Head of caudate nucleus (tissue), 42 donors: ENCODE measurements around the gene GARIN5A.
A peak's percentile ranks its signal among the peaks of the same experiment; 100 is the strongest.

Source experiments
- DNase-seq, 42 donors: peaks; one replicate each; pipeline versions ENCODE4 v3.0.0 to v3.0.0-alpha.2; 2020 to 2021; ENCODE audit warnings: mixed read lengths in 7 of 42
- intact Hi-C: fragments of 100-400 bp; cut with DNase I; formaldehyde crosslinking; loops from one replicate; pipeline ENCODE4 v1.15.0; 2022

GARIN5A gene

DNA sequence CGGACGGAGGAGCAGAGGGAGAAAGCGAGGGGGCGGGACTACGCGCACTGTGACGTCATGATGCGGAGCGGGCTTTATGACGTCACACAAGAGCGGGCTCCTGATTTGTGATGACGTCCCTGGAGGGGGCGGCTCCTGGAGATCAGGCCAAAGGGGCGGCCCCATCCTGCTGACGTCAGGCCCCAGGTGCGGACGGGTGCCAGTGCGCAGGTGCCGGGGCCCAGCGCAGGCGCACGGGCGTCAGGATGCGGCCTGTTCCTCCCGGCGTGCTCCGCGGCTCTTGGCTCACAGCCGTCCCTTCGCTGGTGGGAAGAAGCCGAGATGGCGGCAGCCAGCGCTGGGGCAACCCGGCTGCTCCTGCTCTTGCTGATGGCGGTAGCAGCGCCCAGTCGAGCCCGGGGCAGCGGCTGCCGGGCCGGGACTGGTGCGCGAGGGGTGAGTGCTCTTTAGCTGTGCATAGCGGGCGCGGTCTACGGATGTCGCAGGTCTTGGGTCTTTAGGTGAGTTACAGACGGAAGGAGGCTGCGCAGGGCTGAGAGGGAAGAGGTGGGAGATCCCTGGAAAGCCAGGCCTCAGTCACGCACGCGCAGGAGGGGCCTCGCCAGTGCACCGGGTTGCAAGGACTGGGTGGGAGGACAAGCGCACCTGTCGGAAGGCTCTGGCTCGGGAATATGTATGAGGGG lies at the start of gene GARIN5A, which contains the start of gene EMC10:
Gene GARIN5A, minus strand, starts transcription at position 625 of the 683 bp plus-strand sequence. Its CDS starts 460 bp downstream, at position 165.
Gene EMC10, plus strand, starts transcription at position 284 of the 683 bp plus-strand sequence. Its CDS starts 38 bp downstream, at position 322.
- peak; percentile 79 to 95 (median 90) for DNase-seq
- intact Hi-C loops, result loop anchor here (2.0 to 5.0 kb wide), 2 partner anchors 34 to 94 kb away; partner anchors contain the start of genes JOSD2 and POLD1

DNA sequence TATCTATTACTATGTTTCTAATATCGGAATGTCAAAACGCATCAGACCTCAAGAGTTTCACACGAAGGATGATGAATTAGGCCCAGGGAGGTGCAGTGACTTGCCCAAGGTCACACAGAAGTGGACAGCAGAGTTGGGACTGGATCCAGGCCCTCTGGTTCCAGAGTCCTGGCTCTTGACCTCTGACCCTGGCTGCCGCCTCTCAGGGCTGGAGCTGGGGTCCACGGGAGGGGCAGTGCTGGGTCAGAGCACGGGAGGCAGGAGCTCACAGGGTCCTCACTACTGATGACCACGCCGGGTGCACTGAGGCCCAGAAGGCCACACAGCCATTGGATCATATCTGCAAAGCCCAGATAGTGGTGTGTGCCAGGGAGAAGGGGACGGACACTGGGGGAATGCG lies 46.2 kb upstream of the GARIN5A start:
- intact Hi-C loops, result no loop called here
- no peak for DNase-seq

DNA sequence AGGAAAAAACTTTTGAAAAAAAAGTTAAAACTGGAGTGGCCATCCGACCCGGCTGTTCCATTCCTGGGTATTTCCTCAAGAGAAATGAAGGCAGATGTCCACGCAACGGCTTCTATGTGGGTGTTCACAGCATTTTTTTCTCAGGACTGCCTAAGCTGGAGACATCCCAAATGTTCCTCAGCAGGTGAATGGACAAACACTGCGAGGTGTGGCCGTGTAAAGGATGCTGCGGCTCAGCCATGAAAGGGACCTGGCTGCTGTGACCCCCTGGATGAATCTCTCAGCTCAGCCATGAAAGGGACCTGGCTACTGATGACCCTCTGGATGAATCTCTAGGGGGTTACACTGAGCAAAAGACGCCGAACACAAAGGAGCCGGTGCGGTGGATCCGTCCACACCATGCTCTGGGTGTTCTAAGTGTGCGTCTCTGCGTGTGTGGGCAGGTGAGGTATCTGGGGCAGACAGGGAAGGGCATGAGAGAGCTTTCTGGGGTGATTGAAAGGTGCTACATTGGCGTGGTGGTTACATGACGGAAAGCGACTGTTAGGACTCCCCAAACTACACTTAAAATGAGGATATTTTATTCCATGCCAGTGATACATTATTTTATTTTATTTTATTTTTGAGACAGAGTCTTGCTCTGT lies 44.3 kb upstream of the GARIN5A start:
- intact Hi-C loops, result no loop called here

DNA sequence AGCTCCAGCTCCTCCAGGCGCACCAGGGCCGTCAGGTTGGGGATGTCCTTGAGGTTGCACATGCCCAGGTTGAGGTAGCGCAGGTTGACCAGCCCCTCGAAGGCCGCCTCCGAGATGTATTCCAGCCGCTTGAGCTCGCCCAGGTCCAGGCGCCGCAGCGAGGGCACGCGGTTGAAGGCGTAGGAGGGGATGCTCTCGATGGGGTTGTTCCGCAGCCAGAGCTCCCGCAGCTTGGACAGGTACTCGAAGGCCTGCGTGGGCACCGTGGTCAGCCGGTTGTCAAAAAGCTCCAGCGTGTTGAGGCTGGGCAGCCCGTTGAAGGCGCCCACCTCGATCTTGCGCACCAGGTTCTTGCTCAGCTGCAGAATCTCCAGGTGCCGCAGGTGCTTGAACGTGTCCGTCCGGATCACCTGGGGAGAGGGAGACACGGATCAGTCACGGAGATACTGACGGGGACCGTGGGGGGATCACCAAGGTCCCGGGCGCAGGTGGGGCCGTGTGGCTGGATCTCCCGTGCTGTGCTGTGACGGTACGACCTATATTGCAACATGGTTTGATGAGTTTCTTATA lies 42.4 kb upstream of the GARIN5A start:
- intact Hi-C loops, result no loop called here

More for the DNA sequence above, 44.3 kb upstream of the GARIN5A start:
- peak in 1 of 42 donors; percentile 23 for DNase-seq

DNA sequence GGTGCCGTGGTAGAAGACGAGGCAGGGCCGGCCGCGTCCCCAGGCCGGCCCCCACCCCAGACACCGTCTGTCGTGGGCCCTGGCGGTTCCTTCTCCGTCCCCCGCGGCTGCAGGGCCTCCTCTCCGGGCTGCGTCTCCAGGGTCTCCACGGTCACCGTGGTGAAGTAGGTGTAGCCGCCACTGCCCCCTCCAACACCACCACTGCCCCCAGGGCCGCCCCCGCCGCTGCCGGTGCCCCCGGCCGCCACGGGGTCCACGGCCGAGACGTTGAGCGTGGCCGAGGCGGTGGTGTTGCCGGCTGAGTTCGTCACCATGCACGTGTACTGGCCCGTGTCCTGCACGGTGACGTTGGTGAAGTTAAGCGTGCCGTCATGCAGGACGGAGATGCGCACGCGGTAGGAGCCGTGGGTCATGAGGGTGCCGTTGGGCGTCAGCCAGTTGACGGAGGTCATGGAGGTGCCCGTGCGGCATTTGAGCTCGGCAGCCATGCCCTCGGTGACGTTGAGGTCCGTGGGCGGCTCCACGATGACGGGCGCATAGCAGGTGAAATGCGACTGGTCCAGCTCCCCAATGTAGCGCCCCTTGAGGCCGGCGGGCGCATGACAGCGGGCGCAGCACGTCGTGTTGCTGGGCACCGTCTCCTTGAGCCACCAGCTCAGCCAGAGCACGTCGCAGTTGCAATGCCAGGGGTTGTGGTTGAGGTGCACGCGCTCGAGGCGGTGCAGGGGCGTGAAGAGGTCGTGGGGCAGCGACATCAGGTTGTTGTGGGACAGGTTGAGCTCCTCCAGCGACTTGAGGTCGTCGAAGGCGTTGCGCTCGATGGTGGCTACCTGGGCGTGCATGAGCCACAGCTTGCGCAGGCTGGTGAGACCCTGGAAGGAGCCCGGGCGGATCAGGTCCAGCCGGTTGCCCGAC lies 41.7 kb upstream of the GARIN5A start:
- DNase-seq, result no peak
- intact Hi-C loops, result no loop called here

More for the DNA sequence above, 42.4 kb upstream of the GARIN5A start:
- DNase-seq, result no peak

DNA sequence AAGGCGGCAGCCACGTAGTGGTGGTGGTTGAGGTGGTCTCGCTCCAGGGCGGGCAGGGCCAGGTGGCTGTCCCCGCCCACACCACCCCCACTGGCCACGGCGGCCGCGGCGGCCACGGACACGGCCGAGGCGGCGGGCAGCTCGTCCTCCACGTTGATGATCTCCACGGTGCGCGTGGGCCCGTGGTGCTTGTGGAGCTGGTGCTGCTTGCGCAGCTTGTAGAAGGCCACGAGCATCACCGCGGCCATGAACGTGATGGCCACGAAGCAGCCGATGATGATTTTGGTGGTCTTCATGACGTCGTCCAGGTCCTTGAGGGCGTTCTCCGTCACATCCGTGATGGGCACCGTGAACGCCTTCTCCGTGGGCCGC lies 41.0 kb upstream of the GARIN5A start:
- no peak for DNase-seq
- intact Hi-C loops, result no loop called here

DNA sequence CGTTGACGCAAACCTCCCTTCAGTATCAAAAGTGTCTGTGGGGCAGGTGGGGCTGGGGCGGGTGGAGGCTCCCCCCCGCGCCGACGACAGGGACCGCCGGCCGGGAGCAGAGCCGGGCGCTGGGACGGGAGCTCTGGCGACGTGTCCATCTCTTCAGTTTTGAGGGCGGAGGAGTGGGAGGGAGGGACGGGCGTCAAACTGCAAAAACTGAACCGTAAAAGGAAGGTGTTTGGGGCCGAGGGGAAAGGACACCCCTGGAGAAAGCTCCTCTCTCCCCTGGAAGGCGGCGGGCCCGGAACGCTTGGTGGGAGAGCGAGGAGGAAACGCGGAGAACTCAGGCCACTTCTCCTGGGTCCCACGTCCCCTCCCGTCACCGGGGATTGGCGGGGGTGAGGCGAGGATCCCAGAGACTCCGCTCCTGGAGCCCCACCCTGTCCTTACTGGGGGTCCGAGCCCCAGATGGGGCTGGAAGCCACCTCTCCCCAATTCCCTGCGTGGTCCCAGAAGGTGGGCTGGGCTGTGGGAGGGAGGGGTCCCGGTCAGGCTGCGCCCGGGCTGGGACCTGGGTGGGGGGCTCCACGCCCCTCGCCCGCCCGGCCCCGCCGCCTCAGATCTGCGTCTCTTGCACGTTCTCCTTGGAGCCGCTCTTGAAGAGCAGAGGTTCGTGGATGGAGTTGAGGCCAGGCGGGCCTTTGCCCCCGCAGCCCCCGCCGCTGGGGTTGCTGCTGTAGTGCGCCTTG lies 40.5 kb upstream of the GARIN5A start:
- intact Hi-C loops, result no loop called here
- DNase-seq, result no peak

DNA sequence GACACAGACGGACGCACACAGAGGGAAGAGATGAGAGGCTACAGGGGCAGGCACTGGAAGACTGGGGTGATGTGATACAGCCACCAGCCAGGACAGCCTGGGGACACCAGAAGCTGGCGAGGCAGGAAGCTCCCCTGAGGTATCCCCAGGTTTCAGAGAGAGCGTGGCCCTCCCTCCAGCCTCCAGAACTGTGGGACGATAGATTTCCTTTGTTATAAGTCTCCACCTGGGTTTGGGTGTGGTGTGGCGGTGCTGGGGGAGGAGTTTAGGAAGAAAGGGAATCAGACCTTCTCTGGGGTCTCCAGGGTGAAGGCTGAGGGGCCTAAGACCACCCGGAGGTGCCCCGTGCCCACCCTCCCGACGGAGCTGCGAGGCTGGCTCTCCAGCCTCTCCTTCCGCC lies 39.8 kb upstream of the GARIN5A start:
- DNase-seq, result no peak
- intact Hi-C loops, result no loop called here

DNA sequence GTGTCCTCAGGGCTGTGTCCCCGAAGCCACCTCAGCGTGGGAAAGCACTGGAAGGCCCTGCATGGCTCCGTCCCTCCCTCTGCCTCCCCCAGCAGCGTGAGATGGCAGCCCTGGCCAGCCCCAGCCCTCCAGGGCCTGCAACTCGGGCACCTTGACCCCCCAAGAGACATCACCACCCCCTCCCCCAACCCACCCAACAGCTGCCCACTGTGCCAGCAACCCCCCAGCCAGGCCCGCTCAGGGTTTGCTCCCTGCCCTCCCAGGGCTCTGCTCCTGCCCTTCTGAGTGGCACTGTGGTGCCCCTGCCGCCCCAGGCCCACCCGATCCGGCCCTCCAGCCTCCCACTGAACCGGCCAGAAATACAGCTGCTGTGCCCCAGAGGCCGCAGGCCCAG lies 38.5 kb upstream of the GARIN5A start:
- DNase-seq, result peak in 1 of 42 donors; percentile 52
- intact Hi-C loops, result no loop called here

DNA sequence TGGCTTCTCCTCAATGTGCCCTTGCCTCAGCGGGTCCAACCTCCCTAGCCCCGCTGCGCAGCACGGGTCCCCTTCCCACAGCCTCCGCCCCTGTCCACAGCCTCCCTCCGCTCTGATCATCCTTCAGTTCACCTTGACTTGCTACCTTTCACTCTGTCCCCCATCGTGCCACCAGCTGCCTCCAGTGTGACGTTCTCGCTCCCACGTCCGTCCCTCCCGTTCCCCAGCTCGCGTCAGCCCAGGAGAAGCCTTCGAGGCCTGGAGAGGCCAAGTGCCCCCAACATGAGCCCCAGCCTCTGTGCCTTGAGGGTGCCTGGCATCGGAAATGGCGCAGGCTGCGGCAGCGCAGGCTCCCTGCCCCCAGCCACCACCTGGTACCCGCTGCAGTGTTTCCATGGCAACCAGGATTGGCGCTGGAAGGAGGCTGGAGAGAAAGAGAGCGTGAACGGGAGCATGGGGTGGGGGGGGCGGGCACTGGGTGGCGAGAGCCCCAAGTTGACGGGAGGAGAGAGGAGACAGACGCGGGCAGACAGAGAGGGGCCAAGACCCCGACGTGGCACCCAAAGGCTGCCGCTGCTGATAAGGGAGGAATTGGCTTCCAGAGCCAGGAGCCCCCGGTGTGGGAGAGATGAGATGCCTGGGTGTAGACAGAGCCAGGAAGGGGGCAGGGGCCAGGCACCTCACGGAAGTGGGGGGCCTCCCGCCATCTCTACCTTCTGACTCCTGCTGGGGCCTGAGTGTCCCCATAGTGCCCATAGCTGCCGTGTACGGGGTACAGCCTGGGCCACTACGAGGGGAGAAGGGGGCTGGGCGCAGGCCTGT lies 37.9 kb upstream of the GARIN5A start:
- intact Hi-C loops, result no loop called here
- peak; percentile 78 to 95 (median 89) for DNase-seq

DNA sequence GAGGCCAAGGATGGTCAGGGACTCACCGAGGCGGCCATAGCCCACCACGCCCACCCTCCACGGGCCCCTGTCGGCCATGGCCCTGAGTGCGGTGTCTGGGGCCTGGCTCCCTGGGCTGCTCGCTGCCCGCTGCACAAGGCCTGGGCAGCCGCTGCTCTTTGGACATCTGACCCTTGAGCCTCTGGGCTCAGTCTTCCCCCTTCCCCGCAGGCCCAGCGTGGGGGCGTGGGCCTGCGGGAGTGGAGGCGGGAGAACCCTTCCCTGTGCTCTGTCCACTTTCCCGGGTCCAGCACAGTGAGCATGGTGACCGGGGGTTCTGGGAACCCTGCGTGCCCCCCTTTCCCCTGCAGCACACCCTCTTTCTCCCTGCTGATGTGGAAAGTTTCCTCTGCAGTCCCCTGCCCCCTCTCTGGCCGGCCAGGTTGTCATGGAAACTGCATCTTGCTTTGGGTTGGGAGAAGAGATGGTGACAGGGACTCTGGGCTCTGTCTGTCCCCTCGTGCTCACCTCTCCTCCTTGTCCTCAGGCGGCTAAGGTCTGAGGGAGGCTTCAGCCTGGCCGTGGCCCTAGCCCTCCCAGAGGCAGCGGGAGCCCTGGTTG lies 37.2 kb upstream of the GARIN5A start, which contains the start of gene ASPDH:
Gene ASPDH, minus strand, starts transcription at position 168 of the 600 bp plus-strand sequence. Its CDS starts 90 bp downstream, at position 78.
- intact Hi-C loops, result no loop called here
- DNase-seq, result peak in 20 of 42 donors; percentile 32 to 69 (median 53)

DNA sequence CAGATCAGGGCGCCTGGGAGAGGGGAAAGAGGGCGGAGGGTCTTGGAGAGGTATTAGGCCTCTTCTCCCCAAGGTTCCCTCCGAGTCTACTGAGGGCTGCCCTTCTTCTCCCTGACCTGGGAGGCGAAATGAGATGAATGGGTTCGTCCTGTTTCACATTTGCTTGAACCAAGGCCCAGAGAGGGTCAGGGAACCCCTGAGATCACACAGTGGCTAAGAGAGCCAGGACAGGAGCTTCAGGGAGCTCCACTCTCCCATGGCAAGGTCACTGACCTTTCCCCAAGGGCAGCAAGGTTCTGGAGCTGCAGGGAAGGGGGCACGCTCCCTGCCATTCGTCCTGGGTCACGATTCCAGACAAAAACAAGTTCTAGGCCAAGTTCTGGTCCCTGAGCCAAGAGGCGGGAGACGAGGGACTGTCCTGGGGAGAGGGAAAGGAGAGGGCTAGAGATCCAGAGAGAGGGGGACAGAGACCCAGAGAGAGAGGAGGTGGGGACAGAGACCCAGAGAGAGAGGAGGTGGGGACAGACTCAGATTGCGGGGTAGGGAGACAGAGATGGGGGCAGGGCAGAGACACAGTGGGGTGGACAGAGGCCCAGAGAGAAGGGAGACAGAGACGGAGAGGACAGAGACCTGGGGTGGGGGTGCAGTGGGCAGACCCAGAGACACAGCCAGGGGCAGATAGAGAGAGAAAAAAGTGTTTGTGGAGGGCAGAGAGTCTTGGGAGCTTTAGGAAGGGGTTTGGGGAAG lies 36.5 kb upstream of the GARIN5A start:
- no peak for DNase-seq
- intact Hi-C loops, result no loop called here

DNA sequence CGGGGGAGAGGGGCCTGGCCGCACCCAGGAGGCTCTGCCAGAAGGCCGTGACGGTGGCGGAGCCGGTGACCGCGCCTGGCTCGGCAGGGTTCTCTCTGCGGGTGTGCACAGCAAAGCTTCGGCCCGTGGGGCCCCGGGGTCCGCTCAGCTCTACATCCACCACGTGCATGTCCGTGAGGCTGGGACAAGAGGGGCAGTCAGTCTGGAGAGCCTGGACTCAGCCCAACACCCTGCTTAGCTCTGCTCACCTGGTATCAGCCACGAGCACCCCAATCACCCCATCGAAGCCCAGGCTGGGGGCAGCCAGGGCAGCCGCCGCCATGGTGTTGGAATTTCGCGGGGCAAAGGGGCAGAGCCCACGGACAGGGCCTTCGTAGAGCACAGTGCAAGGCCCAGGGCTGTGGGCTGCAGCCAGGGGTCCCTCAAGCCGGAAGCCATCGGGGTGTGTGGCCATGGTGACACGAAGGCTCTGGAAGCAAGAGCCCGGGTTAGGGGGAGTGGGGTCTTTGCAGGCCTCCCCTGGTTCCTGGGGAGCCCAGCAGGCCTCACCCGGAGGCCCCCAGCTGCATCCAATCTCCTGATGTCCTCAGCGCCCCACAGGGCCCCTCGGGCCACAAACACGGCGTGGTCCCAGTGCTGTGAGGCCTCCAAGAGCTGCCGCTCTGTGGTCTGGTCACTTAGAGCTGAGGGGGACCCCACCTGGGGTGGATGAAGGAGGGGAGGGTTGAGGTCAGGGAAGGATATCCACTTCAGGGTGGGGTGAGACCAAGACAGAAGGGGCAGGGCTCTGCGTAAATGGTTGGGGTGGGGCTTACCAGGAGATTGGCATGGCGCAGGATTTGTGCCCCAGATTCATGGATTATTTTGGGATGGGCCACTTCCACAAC lies 35.7 kb upstream of the GARIN5A start:
- peak in 1 of 42 donors; percentile 34 for DNase-seq
- intact Hi-C loops, result no loop called here

DNA sequence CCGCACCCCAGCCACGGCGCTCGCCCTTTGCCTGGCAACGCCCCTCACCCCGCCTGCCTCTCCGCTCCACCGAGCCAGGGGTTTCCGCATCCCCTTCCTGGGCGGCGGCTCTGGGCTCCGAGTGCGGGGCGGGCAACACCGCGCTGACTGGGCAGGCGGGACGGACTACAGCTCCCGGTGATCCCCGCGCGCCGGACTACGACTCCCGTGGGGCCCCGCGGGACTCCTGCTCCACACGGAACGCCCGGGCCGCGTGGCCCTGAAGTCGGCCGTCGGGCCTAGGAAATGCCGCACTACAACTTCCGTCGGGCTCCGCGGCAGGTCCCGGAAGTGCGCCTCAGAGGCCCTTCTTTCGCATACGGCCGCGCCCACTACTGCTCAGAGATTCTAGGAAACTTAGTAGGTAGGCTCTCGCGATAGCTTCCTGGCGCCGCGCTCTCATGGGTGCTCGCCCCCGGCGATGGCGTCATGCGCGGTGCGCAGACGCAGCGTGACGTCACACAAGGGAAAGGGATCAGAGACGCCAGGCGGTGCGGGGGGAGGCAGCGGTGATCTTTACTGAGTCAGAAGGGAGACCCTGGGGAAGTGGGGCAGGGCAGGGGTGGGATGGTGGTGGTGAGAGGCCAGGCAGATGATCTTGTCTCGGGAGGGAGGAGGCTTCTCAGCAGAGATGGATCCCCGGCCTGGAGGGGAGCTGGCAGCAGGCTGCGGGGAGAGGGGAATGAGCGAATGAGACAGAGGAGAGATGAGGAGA lies 34.6 kb upstream of the GARIN5A start, which contains the start of gene JOSD2:
Gene JOSD2, minus strand, starts transcription at position 123 of the 754 bp plus-strand sequence. CDS start 760 bp downstream, outside the sequence.
- DNase-seq, result peak; percentile 97 to 99 (median 99)
- intact Hi-C loops, result loop anchor here (2.0 kb wide), 1 partner anchor 34 kb away; the partner anchor contains the start of genes EMC10 and GARIN5A
